OCI-LY3 (cell line): ENCODE results near the gene NARF.

Experiments used
- CTCF ChIP-seq: fragments of 200-600, 300-600 bp; sonication (generic); IDR thresholded peaks from 2 replicates; pipeline ENCODE4 v1.5.1; 2014; ENCODE audit warnings: antibody characterized with exemption, low read length, low read depth
- EZH2phosphoT487 ChIP-seq: fragments of 200-600 bp; shearing (Covaris generic); IDR thresholded peaks from 2 replicates; pipeline ENCODE4 v1.6.1; 2018; ENCODE audit warnings: antibody characterized with exemption, mixed run types, low read depth

- TF ChIP-seq CTCF (no peak), EZH2phosphoT487 (no peak)
Observed at GRCh38 chr17:82408938-82409318, 49.6 kb upstream of the NARF start.
